ENCODE data around the gene ARHGDIA.

DNA sequence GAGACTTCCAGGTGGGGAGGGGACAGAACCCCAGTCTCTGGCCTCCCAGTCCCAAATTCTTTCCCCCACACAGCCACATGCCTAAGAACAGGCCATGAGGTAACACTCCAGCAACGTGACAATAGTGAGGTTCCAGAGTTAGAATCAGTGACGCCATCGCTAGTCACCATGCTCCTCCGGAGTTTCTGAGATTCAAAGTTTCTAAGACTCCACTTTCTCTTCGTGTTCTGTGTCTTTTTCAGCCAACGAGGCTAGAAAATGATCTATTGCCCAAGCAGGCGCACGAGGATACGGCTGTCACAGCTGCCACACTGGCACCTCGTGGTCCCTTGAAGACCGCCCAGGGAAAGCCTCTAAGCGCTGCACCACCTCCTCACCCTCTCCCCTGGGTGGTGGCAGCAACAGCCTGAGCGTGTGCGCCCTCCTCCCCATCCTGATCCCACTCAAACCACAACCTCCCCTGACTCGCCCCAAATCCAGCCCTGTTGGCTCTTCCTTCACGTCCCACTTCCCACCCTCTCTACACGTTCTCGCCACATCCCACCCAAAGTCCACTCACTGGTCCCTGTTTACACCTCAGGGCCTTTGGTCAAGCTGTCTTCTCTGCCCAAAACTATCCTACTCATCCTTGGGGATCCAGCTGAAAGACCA is 39.1 kb downstream of the ARHGDIA start:
- TF ChIP-seq, protein P1, sequence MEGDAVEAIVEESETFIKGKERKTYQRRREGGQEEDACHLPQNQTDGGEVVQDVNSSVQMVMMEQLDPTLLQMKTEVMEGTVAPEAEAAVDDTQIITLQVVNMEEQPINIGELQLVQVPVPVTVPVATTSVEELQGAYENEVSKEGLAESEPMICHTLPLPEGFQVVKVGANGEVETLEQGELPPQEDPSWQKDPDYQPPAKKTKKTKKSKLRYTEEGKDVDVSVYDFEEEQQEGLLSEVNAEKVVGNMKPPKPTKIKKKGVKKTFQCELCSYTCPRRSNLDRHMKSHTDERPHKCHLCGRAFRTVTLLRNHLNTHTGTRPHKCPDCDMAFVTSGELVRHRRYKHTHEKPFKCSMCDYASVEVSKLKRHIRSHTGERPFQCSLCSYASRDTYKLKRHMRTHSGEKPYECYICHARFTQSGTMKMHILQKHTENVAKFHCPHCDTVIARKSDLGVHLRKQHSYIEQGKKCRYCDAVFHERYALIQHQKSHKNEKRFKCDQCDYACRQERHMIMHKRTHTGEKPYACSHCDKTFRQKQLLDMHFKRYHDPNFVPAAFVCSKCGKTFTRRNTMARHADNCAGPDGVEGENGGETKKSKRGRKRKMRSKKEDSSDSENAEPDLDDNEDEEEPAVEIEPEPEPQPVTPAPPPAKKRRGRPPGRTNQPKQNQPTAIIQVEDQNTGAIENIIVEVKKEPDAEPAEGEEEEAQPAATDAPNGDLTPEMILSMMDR (IDR thresholded peaks at IDR 0.05): no peak
- TF ChIP-seq POLR2A (IDR thresholded peaks at IDR 0.05): no peak
- TF ChIP-seq POLR2AphosphoS5 (IDR thresholded peaks at IDR 0.05): no peak
- no peak for TF ChIP-seq EP300 (IDR thresholded peaks at IDR 0.05)
